ENCODE data around the gene FH. TPM values are rescaled to one million over a fixed set of nuclear protein-coding genes. Genes with fewer than 3 reads are reported as not detected.

Gene FH
- 66.3 and 69.8 TPM in 2 replicates for total RNA-seq (2014; rRNA removed; shearing (Covaris generic))
- 52.4 and 56.2 TPM in 2 replicates for polyA plus RNA-seq (2016; fragmentation: Nextera tagmentation; extraction: Ambion mirVana)
- long read RNA-seq, transcript FH-201 (10 exons, 1,797 nt) = major isoform, 68 of 78 reads
- long read RNA-seq, partial matches to known transcripts = 4 of 78 reads
- long read RNA-seq, other reads (novel, unspliced or antisense) = 6 of 78 reads

DNA sequence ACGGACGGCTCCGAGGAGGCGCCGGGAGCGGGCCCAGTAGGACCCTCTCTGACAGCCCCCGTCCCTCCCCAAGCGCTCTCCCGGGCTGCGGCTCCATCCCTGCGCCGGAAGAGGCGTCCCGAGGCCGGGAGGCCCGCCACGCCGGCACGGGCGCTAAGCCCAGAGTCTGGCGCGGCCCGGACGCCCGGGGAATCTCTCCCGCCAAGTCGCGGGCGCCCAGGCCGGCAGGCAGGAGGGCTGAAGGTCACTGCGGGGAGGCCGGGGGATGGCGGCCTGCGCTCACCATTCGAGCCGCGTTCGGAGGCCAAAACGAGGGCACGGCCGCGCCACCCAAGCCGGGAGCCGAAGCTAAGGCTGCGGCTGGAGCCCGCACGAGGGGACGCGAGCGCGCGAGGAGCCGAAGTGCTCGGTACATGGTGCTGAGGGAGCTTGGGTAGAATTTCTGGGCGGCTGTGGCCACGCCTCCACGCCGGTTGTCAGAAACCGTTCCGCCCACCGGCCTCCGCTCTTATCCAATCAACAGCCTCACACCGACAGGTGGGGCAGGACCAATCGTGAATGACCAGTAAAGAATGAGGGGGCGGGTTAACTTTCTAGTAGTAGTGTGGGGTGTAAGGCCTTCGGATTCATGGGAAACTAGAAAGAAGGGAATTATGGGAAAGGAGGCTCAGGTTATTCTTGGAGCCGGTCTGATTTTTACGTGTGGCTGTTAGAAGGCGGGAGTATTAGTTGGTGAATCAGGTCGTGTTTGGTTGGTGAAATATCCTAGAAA lies at the start of gene FH:
FH (minus strand) TSS at position 448 of the 772 bp plus-strand sequence; CDS start at position 415, 33 bp downstream.
- TF ChIP-seq, protein P1, sequence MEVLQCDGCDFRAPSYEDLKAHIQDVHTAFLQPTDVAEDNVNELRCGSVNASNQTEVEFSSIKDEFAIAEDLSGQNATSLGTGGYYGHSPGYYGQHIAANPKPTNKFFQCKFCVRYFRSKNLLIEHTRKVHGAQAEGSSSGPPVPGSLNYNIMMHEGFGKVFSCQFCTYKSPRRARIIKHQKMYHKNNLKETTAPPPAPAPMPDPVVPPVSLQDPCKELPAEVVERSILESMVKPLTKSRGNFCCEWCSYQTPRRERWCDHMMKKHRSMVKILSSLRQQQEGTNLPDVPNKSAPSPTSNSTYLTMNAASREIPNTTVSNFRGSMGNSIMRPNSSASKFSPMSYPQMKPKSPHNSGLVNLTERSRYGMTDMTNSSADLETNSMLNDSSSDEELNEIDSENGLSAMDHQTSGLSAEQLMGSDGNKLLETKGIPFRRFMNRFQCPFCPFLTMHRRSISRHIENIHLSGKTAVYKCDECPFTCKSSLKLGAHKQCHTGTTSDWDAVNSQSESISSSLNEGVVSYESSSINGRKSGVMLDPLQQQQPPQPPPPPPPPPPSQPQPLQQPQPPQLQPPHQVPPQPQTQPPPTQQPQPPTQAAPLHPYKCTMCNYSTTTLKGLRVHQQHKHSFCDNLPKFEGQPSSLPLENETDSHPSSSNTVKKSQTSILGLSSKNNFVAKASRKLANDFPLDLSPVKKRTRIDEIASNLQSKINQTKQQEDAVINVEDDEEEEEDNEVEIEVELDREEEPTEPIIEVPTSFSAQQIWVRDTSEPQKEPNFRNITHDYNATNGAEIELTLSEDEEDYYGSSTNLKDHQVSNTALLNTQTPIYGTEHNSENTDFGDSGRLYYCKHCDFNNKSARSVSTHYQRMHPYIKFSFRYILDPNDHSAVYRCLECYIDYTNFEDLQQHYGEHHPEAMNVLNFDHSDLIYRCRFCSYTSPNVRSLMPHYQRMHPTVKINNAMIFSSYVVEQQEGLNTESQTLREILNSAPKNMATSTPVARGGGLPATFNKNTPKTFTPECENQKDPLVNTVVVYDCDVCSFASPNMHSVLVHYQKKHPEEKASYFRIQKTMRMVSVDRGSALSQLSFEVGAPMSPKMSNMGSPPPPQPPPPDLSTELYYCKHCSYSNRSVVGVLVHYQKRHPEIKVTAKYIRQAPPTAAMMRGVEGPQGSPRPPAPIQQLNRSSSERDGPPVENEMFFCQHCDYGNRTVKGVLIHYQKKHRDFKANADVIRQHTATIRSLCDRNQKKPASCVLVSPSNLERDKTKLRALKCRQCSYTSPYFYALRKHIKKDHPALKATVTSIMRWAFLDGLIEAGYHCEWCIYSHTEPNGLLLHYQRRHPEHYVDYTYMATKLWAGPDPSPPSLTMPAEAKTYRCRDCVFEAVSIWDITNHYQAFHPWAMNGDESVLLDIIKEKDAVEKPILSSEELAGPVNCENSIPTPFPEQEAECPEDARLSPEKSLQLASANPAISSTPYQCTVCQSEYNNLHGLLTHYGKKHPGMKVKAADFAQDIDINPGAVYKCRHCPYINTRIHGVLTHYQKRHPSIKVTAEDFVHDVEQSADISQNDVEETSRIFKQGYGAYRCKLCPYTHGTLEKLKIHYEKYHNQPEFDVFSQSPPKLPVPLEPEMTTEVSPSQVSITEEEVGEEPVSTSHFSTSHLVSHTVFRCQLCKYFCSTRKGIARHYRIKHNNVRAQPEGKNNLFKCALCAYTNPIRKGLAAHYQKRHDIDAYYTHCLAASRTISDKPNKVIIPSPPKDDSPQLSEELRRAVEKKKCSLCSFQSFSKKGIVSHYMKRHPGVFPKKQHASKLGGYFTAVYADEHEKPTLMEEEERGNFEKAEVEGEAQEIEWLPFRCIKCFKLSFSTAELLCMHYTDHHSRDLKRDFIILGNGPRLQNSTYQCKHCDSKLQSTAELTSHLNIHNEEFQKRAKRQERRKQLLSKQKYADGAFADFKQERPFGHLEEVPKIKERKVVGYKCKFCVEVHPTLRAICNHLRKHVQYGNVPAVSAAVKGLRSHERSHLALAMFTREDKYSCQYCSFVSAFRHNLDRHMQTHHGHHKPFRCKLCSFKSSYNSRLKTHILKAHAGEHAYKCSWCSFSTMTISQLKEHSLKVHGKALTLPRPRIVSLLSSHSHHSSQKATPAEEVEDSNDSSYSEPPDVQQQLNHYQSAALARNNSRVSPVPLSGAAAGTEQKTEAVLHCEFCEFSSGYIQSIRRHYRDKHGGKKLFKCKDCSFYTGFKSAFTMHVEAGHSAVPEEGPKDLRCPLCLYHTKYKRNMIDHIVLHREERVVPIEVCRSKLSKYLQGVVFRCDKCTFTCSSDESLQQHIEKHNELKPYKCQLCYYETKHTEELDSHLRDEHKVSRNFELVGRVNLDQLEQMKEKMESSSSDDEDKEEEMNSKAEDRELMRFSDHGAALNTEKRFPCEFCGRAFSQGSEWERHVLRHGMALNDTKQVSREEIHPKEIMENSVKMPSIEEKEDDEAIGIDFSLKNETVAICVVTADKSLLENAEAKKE (CRISPR knock-in tag; IDR thresholded peaks at IDR 0.05) = no peak
- TF ChIP-seq CREB1 (CRISPR knock-in tag; IDR thresholded peaks at IDR 0.05; ENCODE audit: low read depth) = peak; percentile 42; the same call in 1 of the 2 replicates
- TF ChIP-seq EZH2phosphoT487 (IDR thresholded peaks at IDR 0.05; ENCODE audit: unreplicated experiment) = no peak
- peak; percentile 79 for TF ChIP-seq POLR2AphosphoS5 (IDR thresholded peaks at IDR 0.05; ENCODE audit: low read depth)
- TF ChIP-seq ZNF114 (CRISPR knock-in tag; IDR thresholded peaks at IDR 0.05) = no peak
- TF ChIP-seq, protein P2, sequence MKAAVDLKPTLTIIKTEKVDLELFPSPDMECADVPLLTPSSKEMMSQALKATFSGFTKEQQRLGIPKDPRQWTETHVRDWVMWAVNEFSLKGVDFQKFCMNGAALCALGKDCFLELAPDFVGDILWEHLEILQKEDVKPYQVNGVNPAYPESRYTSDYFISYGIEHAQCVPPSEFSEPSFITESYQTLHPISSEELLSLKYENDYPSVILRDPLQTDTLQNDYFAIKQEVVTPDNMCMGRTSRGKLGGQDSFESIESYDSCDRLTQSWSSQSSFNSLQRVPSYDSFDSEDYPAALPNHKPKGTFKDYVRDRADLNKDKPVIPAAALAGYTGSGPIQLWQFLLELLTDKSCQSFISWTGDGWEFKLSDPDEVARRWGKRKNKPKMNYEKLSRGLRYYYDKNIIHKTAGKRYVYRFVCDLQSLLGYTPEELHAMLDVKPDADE (IDR thresholded peaks at IDR 0.05) = no peak
- peaks cover 43% of the 10 kb centered on the region for H3K79me2 ChIP-seq (replicated peaks; ENCODE audit: insufficient read depth)
- DNase-seq (ENCODE audit: low spot score) = peak; percentile 99

More for the DNA sequence above, at the start of gene FH:
- Histone ChIP-seq H4K20me1 (replicated peaks; ENCODE audit: insufficient read depth) (0 out of 2 replicates have a peak, but pooled peaks cover 5% of the 10 kb centered on the region), H2AFZ (peak within 1 kb of the TSS; percentile 67), H3K4me1 (ENCODE audit: insufficient read depth) (peaks cover 6% of the 10 kb centered on the region), H3K9me2 (ENCODE audit: insufficient read depth) (no peaks in the 10 kb centered on the region), H3K4me2 (peak within 1 kb of the TSS; percentile 85), H3F3A (replicated peaks; ENCODE audit: low read depth) (no peaks in the 10 kb centered on the region), H3K36me3 (ENCODE audit: insufficient read depth) (no peaks in the 10 kb centered on the region), H3K27me3 (ENCODE audit: insufficient read depth) (no peaks in the 10 kb centered on the region), H3K4me3 (peak within 1 kb of the TSS; percentile 64), H3K27ac (ENCODE audit: low read depth) (no peak within 1 kb of the TSS)
- peak within 1 kb of the TSS; percentile 93; the same call in 2 of the 3 replicates for H3K4me3 Mint-ChIP-seq
- H3K4me1 Mint-ChIP-seq = peaks cover 6% of the 10 kb centered on the region; the same call in 2 of the 3 replicates
- peak within 1 kb of the TSS; percentile 16; the same call in 1 of the 2 replicates for H3K27ac Mint-ChIP-seq
- peak; percentile 97 for ATAC-seq
- no peaks in the 10 kb centered on the region for H3K9me3 Mint-ChIP-seq
- H3K36me3 Mint-ChIP-seq (ENCODE audit: low read depth) = peaks cover 6% of the 10 kb centered on the region; the same call in 2 of the 3 replicates
- no peaks in the 10 kb centered on the region for H3K27me3 Mint-ChIP-seq (ENCODE audit: insufficient read depth, low read depth, poor library complexity)
